Fibroblast of gingiva (primary cell): ENCODE data around the gene PDE4D.
A peak's percentile ranks its signal among the peaks of the same experiment; 100 is the strongest.
"Not testable (repeated sequence)": the region's sequence is repeated elsewhere in the genome, so short reads cannot be mapped to it uniquely, and the experiment has no call there.

Experiments
- DNase-seq: peaks from one replicate; pipeline ENCODE4 v3.0.0-alpha.2; 2011; ENCODE audit warnings: low read depth

The PDE4D gene

DNA sequence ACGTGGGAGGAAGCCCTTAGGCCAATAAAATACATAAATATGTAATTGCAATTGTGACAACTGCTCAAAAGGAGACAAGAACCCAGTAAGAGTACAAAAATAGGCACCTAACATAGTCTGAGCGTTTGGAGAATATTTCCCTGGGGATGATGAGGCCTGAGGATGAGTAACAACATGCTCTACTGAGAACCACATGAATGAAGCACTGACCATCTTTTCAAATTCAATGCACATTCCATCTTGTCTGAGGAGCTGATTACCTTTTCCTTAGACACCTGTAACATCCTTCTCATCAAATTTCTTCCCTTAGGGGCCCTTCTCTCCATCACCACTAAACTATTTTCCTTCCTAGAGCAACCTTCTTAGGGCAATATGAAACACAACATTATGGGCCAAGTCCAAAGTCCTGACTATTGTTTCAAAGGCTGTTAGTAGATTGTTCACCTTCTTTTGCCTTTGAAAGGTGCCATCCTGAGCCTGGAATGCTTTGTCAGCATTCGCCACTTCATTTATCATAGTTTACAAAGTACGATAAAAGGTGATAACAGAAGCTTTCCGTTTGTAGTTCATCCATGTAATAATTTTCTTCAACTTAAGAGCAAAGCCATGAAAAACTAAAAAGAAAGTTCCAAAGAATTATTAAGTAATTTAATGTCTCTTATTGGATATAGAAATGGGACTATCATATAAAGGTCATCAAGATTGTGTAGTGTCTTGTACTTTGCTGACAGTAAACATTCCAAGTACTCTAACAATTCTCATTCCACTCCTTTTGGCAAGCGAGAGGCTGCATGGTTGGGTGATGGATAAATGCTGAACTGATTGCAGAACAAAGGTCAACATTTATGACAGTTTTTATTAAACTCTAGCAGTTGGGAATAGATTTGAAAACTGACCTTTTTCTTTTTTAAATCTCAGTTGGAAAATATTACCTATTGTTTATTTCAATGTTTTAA lies 471.3 kb downstream of the PDE4D start:
- peak; percentile 16 for DNase-seq

DNA sequence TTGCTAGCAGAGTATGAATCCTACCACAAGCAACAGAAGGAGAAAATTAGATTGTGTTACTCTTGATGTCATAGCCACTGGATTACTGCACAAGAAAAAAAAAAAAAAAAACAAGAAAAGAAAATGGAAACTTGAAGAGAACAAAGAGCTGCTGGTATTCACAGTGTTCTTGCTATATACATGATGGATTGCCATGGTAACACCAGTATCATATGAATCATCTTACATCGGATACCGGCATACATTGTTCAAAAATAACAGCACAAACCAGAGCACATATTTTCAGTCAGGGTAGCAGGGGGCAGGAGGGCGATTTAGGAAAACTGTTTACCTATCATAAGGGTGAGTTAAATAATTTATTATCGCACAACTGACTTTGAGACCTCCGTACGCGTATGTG lies 472.9 kb downstream of the PDE4D start:
- DNase-seq, result no peak

DNA sequence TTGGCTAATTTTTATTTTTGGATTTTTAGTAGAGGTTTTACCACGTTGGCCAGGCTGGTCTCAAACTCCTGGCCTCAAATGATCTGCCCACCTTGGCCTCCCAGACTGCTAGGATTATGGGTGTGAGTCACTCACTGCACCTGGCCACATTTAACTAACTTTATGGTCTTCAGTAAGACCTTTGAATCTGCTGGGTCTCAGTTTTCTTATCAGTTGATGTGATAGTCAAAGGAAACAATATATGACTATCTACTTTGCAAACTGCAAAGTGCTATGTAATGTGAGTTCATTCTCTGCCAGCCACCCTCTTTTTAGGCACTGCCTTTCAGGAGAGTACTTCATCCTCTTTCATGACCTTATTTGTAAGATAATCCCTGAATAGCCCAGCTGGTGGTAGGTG lies 474.7 kb downstream of the PDE4D start:
- no peak for DNase-seq

DNA sequence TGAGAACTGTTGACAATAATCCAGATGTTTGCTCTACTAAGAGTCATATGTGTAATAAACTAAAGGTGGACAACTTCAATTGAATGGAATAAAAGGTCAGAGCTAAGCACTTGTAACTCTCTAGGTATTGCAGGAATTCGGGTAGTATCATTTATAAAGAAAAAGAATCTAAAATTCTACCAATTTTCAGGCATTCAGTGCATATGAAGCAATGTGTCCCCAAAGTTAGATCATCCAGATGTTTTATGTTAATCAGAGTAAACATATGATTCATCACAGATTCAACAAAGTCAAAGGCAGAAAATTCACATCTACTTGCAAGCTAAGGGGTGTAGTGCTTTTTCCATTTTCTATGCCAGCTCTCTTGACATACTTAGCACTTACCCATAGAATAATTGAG lies 477.1 kb downstream of the PDE4D start:
- DNase-seq, result peak; percentile 81

DNA sequence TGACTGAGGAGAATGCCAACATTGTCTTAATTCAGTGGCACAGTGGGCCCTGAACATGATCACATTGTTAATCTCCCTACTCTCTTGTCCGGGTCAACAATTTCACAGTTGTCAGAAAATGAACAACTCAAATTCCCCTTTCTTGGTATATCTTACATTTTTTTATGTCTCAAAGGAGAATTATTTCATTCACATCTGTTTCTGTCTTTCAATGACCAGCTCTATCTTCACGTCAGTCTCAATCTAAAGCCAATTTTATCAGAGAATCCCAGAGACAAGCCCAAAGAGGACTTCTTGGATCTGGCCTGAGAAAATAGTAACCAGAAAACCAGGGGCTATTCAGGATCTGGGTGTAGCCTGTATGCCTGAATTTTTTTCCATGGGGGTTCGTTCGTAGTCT lies 477.5 kb downstream of the PDE4D start:
- DNase-seq, result no peak

DNA sequence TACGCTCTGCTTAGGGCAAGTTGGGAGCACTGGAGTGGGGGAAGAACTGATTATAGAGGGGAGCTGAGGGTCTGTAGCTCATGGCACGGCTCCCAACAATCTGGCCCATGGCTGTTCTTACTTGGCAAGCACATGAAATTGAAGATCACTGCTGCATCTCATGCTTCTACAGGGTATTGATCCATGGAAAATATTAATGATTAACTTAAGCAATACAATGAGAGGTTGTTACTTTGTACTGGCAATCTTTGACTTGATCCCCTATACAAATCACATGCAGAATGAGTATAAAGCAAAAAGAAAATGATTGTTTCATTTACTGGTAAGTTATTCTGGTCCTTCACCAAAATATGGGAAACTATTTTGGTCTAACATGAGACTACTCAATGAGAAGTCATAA lies 481.1 kb downstream of the PDE4D start:
- no peak for DNase-seq

DNA sequence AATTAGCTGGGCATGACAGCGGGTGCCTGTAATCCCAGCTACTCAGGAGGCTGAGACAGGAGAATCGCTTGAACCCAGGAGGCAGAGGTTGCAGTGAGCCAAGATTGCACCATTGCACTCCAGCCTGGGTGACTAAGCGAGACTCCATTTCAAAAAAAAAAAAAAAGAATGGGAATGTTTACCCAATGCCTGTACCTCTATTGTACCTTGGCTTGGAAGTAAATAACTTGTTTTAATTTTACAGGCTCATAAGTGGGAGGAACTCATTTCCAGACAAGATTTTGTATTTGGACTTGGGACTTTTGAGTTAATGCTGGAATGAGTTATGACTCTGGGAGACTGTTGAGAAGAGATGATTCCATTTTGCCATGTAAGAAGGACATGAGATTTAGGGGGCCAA lies 484.5 kb downstream of the PDE4D start:
- DNase-seq, result not testable (repeated sequence)

DNA sequence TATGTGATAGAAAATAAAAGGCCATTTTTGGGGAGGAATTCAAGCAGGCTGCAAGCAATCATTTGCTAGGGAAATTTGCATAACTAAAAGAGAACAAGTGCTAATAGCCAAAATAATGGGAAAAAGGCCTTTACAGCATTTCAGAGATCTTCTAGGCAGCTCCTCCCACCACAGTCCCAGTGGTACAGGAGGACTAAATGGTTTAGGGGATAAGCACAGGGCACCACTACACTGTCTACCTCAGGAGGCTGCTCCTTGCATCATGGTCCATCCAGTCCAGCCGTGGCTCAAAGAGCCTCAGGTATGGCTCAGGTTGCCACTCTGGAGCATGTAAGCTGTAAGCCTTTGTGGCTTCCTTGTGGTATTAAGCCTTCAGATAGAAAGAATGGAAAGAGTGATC lies 485.6 kb downstream of the PDE4D start:
- DNase-seq, result no peak

DNA sequence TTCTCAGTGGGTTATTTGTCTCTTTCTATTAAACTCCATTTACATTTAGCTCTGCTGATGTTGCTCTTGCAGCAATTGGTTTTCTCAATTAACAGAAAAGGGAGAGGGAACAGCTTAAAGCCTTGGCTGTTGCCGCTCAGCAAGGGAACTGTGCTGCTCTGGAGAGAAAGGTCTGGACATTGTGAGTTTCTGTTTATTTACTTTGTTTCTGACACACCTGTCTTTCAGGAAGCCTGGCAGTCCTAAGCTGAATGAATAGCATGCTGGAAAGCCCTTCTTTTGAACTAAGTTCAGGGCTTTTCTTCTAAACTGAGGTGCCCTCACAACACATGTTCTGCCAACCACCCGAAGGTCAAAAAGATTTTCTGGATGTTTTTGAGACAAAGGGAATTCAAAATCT lies 491.9 kb downstream of the PDE4D start:
- no peak for DNase-seq

DNA sequence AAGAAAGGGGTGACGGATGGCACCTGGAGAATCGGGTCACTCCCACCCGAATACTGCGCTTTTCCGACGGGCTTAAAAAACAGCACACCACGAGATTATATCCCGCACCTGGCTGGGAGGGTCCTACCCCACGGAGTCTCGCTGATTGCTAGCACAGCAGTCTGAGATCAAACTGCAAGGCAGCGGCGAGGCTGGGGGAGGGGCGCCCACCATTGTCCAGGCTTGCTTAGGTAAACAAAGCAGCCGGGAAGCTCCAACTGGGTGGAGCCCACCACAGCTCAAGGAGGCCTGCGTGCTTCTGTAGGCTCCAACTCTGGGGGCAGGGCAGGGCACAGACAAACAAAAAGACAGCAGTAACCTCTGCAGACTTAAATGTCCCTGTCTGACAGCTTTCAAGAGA lies 498.6 kb downstream of the PDE4D start:
- DNase-seq, result not testable (repeated sequence)

DNA sequence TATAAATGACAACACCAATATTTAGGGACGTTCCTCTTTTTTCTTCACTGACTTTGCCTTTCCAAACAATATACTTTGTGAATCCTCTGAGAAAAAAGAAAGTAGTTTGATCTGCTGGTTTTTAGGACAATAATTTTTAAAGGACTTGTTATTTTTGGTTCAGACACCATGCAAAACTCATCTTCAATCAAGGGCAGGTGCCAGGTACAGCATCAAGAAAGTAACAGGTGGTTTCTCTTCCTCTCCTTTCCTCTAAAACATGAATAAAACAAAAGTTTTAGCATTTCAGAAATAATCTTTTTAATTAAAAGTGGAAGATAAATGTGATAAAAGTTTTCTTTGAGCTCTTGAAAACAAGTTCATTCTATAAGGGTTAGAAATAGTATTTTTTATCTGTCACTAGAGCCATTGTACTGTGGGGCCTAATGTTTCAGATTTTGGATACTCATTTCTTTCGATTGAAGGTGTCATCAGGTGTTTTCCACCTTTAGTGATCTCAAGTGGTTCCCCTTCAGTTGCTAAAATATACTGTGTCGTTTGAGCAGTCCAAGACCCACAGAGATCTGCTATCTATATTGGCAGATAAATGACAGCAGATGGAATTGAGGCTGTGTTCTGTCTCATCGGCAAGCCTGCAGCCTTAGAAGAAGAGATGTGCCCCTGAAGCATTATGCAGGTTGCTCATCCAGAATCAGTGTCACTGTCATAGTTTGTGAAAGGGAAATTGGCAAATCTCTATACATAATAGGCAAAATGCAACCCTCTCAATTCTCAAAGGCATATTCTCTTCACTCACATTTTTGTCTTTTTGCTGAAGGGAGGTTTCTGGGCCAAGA lies 499.7 kb downstream of the PDE4D start:
- no peak for DNase-seq

DNA sequence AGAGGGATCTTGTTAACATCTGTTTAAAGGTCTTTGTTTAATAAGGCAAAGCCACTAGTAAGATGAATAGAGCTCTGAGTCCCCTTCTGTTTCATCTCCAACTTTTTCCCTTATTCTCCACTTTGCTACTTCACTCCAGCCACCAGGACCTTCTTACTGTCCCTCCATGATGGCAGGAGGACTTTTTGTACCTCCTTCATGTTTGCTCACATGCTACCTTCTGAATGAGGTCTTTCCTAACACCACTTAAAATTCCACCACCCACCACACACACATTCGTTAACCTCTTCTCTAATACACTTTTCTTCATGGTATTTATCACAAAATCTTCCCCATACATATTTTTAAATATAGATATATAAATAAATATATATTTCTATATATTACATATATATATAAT lies 501.9 kb downstream of the PDE4D start:
- DNase-seq, result no peak

DNA sequence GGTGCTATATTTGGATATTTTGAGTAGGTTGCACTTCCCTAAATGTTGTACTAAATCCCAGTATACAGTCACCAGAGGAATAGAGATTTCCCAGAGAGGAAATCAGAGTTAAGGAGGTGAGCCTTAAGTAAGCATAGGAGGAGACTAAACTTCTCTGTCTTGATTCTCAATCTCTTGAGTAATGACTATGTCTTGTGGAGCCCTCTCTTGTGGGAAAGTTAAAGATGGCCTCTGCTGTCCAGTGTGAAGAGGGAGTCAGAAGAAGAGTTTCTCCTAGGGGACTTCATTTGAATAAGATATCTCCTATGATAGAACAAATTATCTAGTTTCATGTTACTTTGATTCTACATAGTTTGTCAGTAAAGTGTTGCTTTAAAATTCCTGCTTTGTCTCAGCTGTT lies 502.5 kb downstream of the PDE4D start:
- no peak for DNase-seq

DNA sequence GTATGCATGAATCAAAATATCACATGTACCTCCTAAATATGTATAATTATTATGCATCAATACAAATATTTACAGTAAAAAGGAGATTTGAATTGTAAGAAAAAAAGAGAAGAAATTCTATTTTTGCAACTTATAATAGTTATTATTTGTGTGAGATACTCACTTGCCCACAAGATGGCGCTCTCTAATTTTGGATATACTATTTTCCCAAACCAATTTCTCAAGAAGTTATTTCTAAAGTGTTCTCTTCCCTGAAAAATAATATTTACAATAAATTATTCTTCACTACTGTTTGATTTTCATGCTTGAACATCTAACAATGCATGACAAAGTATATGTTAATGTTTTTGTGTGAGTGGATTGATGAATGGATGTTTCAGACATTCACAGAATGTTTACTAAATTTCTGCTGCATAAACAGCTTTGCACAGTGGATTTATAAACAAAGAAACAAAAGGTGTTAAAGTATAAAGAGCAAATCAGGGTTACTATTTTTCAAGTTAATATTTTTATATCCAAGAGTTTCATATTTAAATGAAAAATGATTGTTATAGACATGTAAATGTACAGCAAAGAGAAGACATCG lies 503.4 kb downstream of the PDE4D start:
- DNase-seq, result peak; percentile 4

DNA sequence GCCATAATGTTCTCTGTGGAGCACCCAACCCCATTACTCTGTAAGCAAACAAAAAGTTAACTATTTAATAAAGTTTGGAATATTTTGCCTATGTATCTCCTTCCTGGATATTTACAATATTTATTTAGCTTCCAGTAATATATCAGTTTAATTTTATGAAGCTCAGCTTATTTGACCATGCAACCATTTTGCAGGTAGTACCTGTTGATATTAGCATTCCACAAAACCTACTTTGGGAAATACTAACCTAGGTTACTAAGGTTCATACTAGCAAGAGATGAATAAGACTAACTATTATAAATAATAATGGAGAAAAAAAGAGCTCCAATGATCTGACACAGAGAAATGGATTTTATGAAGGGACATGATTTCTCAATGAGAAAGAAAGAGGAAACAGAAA lies 506.4 kb downstream of the PDE4D start:
- no peak for DNase-seq

DNA sequence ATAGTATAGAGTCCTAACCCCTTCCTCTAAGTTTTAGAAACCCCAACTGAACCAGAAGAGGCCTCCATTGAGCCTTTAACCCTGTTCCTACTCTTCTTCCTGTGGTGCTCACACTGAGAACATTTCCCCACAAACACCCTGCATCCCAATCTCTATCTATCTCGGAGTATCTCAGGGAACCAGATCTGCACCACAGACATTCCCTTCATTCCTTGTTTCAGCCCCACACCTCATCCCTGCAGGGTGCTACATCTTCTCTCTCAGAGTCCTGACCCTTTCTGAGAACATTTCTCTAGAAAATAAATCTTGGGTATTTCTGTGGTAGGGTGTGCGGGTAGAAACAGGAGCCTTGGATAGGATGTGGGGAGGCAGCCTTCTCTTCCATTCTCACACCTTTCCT lies 507.8 kb downstream of the PDE4D start:
- DNase-seq, result no peak

DNA sequence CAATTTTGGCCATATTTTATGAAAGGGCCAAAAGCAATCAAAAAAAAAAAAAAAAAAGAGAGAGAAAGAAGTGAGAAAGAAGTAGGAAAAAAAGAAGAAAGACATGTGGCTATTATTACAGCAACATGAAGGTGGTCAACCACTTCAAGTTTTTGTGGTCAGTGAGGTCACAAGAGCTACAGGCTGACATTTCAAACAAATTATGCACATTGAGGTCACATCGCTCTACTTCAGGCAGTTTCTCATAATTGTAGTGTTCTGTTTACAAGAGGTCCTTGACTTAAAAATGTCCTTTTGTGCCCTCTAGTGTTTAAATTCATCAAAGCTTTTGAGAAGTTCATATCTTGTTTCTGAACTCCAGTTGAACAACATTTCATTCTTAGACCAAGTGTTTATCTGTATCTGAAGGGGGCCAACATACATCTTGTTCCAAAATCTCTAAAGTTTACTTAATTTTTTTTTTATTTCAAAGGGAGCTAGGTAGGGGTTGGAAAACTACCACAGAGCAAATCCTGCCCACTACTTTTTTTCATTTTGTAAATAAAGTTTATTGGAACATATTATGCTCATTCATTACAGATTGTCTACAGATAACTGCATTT lies 513.1 kb downstream of the PDE4D start:
- DNase-seq, result peak; percentile 80

DNA sequence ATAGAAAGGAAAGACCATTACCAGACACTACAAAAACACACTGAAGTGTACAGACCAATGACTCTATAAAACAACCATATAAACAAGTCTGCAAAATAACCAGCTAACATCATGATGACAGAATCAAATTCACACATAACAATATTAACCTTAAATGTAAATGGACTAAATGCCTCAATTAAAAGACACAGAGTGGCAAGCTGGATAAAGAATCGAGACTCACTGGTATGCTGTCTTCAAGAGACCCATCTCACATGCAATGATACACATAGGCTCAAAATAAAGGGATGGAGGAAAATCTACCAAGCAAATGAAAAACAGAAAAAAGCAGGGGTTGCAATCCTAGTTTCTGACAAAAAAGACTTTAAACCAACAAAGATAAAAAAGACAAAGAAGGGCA lies 519.5 kb downstream of the PDE4D start:
- DNase-seq, result not testable (repeated sequence)

DNA sequence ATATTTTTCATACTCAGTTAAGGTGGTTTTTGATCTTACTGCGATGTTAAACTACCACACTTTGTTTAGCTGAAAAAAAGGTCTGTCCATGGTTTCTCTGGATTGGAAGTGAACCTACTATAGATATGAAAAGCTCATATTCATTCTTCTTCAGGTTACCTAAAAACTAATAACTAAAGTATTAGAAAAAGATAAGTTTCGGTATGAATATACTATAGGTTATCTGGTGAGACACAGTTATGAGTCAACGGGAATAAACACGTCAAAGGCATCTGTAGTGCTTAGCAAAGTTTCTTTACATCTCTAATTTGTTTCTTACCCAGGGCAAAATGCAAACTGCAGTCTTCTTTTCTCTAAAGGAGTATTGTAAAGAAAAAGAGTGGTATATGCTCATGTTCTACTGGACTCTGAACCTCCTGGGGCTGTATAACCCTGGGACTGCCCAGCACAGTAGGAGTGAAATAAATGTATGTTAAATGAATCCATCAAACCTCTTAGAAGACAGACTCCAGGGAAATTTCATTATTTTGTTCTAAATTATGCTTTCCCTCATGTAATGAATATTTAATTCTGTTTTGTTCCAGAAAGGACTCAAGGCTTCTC lies 521.9 kb downstream of the PDE4D start:
- DNase-seq, result no peak

DNA sequence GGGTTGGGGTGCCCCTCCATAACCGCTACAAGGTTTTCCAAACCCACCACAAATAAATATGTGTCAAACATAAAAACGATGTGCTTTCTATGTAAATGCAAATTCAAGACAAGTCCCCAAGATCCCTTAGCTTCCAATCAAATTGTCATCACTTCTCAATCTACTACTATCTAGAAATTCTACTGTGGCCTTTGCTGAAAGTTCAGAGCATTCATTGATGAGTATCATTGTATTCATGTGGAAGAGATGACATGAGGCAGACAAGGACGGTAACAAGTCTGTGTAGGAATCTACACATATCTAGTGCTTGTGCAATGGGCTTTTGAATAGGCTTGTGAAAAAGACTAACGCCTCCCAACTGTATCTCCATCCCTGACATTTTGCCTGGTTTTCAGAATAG lies 524.6 kb downstream of the PDE4D start:
- DNase-seq, result no peak

DNA sequence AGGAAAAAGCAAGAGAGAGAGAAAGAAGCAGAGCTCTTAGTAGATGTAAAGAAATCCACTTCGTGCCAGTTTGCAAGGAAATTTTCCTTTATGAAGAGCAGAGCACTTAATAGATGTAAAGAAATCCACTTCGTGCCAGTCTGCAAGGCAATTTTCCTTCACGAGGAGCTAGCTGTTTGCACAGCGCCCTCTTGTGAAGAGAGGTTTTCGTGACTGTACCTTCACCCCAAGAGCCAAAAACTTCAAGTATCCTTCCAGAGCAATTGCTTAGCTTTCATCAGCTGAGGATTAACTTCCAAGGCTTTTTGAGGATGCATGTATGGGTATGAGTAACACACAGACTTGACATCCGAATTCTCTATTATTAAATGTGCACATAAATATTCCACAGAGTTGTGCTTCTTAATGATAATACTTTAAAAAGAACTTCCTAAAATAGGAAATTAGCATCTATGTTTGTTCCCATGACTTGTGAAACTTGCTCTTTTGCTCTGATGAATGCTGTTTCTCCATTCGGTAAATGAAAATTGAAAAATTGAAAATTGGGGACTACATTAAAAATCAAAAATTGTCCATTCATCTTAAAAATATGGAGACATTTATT lies 525.6 kb downstream of the PDE4D start:
- peak; percentile 60 for DNase-seq

DNA sequence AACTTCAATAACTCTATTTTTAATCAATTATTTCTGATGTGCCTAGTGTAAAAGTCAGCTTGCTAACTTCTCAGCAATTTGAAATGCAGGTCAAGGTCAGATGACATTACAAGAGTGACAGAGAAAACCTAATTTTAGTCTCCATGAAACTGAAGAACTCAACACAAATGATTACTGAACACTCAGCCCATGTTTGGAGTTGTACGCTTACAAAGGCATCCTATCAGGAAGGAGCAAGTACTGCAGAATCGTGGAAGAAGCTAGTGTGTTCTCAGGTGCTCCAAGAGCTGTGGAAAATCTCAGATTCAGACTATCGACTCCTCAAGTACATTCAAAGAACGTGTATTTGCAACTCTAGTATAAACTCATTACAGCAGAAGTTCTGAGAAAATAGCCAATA lies 526.7 kb downstream of the PDE4D start:
- DNase-seq, result no peak
